Uterus (tissue), 4 donors: ENCODE measurements around the gene CACNA1C. TPM values are rescaled to one million over a fixed set of nuclear protein-coding genes. Genes with fewer than 3 reads are reported as not detected.
A peak's percentile ranks its signal among the peaks of the same experiment; 100 is the strongest.

ENCODE experiments used
- DNase-seq, 2 donors: peaks; one replicate each; pipeline ENCODE4 v3.0.0-alpha.2; 2019 to 2020
- H3K27ac ChIP-seq, 2 donors: fragments of 200-600 bp; sonication (generic); 1 replicate in 1 of 2; 2 replicates in 1 of 2; pipeline ENCODE4 v1.5.1; 2016 to 2018
- H3K27me3 ChIP-seq, 2 donors: fragments of 200-600 bp; sonication (generic); one replicate each; pipeline ENCODE4 v1.5.1; 2018 to 2019; ENCODE audit warnings: control low read depth in 1 of 2
- H3K36me3 ChIP-seq, 2 donors: fragments of 200-600 bp; sonication (generic); one replicate each; pipeline ENCODE4 v1.5.1; 2019; ENCODE audit warnings: control low read depth in 1 of 2
- H3K4me1 ChIP-seq, 2 donors: fragments of 200-600 bp; sonication (generic); one replicate each; pipeline ENCODE4 v1.5.1; 2018 to 2019; ENCODE audit warnings: control low read depth in 1 of 2
- H3K4me3 ChIP-seq, 2 donors: fragments of 200-600 bp; sonication (generic); 1 replicate in 1 of 2; 2 replicates in 1 of 2; pipeline ENCODE4 v1.5.1; 2018 to 2019; ENCODE audit warnings: mild to moderate bottlenecking in 1 of 2
- H3K9me3 ChIP-seq, 2 donors: fragments of 200-600 bp; sonication (generic); one replicate each; pipeline ENCODE4 v1.5.1; 2019; ENCODE audit warnings: control low read depth in 1 of 2
- CTCF ChIP-seq, 4 experiments: fragments of 200-600 bp in 2 of 4; fragments of 450-650 bp in 2 of 4; sonication (generic) in 2 of 4; IDR thresholded peaks; one replicate each; pipeline ENCODE4 v1.5.1; 2016 to 2019; ENCODE audit warnings: antibody characterized with exemption in 4 of 4, mild to moderate bottlenecking in 2 of 4, moderate library complexity in 1 of 4
- POLR2A ChIP-seq, 2 donors: fragments of 450-650 bp; IDR thresholded peaks; one replicate each; pipeline ENCODE4 v1.6.1; 2016; ENCODE audit warnings: antibody characterized with exemption in 2 of 2, mild to moderate bottlenecking in 1 of 2, moderate library complexity in 1 of 2
- intact Hi-C: fragments of 100-400 bp; cut with DNase I; formaldehyde crosslinking; loops from one replicate; pipeline ENCODE4 v1.15.1; 2023; ENCODE audit warnings: low total_unique reads
- total RNA-seq, 4 donors: library from RNA; depleted of rRNA in 3 of 4; stranded (reverse); fragments of >200 nt in 3 of 4; gene quantifications; one replicate each; pipeline versions ENCODE4 v1.1.0 to v1.2.4, GENCODE V29; 2014 to 2023
- donor health status: DM: yes; HTN: yes; CAD: no.

CACNA1C gene
- total RNA-seq, 4 donors from 2014 or later = 15.9 to 121 (median 32.1) TPM

GRCh38 chr12:2631653-2632350 lies 579.0 kb downstream of the CACNA1C start:
- no peak for DNase-seq
- no peaks in the 10 kb centered on the region for H3K4me1 ChIP-seq
- H3K9me3 ChIP-seq = no peaks in the 10 kb centered on the region
- H3K27ac ChIP-seq = peak overlapping the region; percentile 0 to 28
- intact Hi-C loops = no loop called here
- no peaks in the 10 kb centered on the region for H3K27me3 ChIP-seq
- TF ChIP-seq POLR2A (IDR thresholded peaks at IDR 0.05) (no peak), CTCF (IDR thresholded peaks at IDR 0.05) (no peak)
- H3K4me3 ChIP-seq = no peak overlapping the region
- H3K36me3 ChIP-seq = no peaks in the 10 kb centered on the region

GRCh38 chr12:2633176-2633824 lies 580.5 kb downstream of the CACNA1C start:
- no peak for DNase-seq
- Histone ChIP-seq H3K4me3 (no peak overlapping the region), H3K27me3 (no peaks in the 10 kb centered on the region), H3K4me1 (no peaks in the 10 kb centered on the region), H3K27ac (no peak overlapping the region), H3K9me3 (no peaks in the 10 kb centered on the region), H3K36me3 (no peaks in the 10 kb centered on the region)
- TF ChIP-seq POLR2A (IDR thresholded peaks at IDR 0.05) (no peak), CTCF (IDR thresholded peaks at IDR 0.05) (no peak)
- intact Hi-C loops = no loop called here

- Histone ChIP-seq H3K4me3 (no peak overlapping the region), H3K27ac (no peak overlapping the region), H3K4me1 (no peaks in the 10 kb centered on the region), H3K9me3 (no peaks in the 10 kb centered on the region), H3K36me3 (no peaks in the 10 kb centered on the region), H3K27me3 (no peaks in the 10 kb centered on the region)
- no peak for DNase-seq
- intact Hi-C loops = no loop called here
- TF ChIP-seq CTCF (IDR thresholded peaks at IDR 0.05) (no peak), POLR2A (IDR thresholded peaks at IDR 0.05) (no peak)
Measured at GRCh38 chr12:2633825-2634200, 581.0 kb downstream of the CACNA1C start.

GRCh38 chr12:2634471-2634870 lies 581.7 kb downstream of the CACNA1C start:
- intact Hi-C loops = no loop called here
- H3K9me3 ChIP-seq = no peaks in the 10 kb centered on the region
- no peaks in the 10 kb centered on the region for H3K27me3 ChIP-seq
- H3K4me1 ChIP-seq = no peaks in the 10 kb centered on the region
- no peak overlapping the region for H3K4me3 ChIP-seq
- H3K36me3 ChIP-seq = no peaks in the 10 kb centered on the region
- no peak for TF ChIP-seq POLR2A (IDR thresholded peaks at IDR 0.05)
- TF ChIP-seq CTCF (IDR thresholded peaks at IDR 0.05) = no peak
- no peak for DNase-seq
- no peak overlapping the region for H3K27ac ChIP-seq

GRCh38 chr12:2636741-2637340 lies 584.1 kb downstream of the CACNA1C start:
- H3K9me3 ChIP-seq = no peaks in the 10 kb centered on the region
- TF ChIP-seq CTCF (IDR thresholded peaks at IDR 0.05) (no peak), POLR2A (IDR thresholded peaks at IDR 0.05) (no peak)
- H3K36me3 ChIP-seq = no peaks in the 10 kb centered on the region
- no peaks in the 10 kb centered on the region for H3K27me3 ChIP-seq
- H3K4me1 ChIP-seq = no peaks in the 10 kb centered on the region
- no peak overlapping the region for H3K27ac ChIP-seq
- peak in 1 of 2 donors; percentile 9 for DNase-seq
- no peak overlapping the region for H3K4me3 ChIP-seq
- intact Hi-C loops = no loop called here
